T-helper 17 cell (primary cell): ENCODE results near the gene POLR3B. TPM values are rescaled to one million over a fixed set of nuclear protein-coding genes. Genes with fewer than 3 reads are reported as not detected.
A peak's percentile ranks its signal among the peaks of the same experiment; 100 is the strongest.
"Not testable (repeated sequence)": the region's sequence is repeated elsewhere in the genome, so short reads cannot be mapped to it uniquely, and the experiment has no call there.

Experiments used
- ATAC-seq: fragments of 150-1000 bp; cut with Tn5 transposase; 2 replicates; pipeline ENCODE4 v1.10.0; 2021; ENCODE audit warnings: mild to moderate bottlenecking, moderate library complexity
- DNase-seq, 3 donors: peaks; one replicate each; pipeline versions ENCODE4 v3.0.0 to v3.0.0-alpha.2; 2020 to 2021
- H3K9me3 ChIP-seq: one replicate; pipeline ENCODE4 v1.7.0; 2013; ENCODE audit warnings: low read length, mild to moderate bottlenecking; ENCODE audit not compliant: control insufficient read depth, poor library complexity, severe bottlenecking
- H3K27ac Mint-ChIP-seq: one replicate; pipeline ENCODE4 v1.8.0; 2022; ENCODE audit warnings: mild to moderate bottlenecking, moderate library complexity, mixed read lengths
- H3K27me3 Mint-ChIP-seq: one replicate; pipeline ENCODE4 v1.8.0; 2022; ENCODE audit warnings: mixed read lengths
- H3K36me3 Mint-ChIP-seq: one replicate; pipeline ENCODE4 v1.8.0; 2022; ENCODE audit warnings: low read depth, mixed read lengths
- H3K4me1 Mint-ChIP-seq: one replicate; pipeline ENCODE4 v1.8.0; 2022; ENCODE audit warnings: mild to moderate bottlenecking, mixed read lengths
- H3K4me3 Mint-ChIP-seq: one replicate; pipeline ENCODE4 v1.8.0; 2022; ENCODE audit warnings: mild to moderate bottlenecking, moderate library complexity, mixed read lengths
- total RNA-seq, 4 donors: library from RNA in 2 of 4; stranded (reverse) in 2 of 4; gene quantifications; one replicate each; pipeline ENCODE4 v1.2.3 and lab custom pipeline; 2022 to 2026

Gene POLR3B
- 1 to 10 TPM; 4.0 to 9.2 TPM for total RNA-seq
- 11.7 to 12.4 reads per million in 2 donors for total RNA-seq (lab: John Stamatoyannopoulos, UW)

DNA sequence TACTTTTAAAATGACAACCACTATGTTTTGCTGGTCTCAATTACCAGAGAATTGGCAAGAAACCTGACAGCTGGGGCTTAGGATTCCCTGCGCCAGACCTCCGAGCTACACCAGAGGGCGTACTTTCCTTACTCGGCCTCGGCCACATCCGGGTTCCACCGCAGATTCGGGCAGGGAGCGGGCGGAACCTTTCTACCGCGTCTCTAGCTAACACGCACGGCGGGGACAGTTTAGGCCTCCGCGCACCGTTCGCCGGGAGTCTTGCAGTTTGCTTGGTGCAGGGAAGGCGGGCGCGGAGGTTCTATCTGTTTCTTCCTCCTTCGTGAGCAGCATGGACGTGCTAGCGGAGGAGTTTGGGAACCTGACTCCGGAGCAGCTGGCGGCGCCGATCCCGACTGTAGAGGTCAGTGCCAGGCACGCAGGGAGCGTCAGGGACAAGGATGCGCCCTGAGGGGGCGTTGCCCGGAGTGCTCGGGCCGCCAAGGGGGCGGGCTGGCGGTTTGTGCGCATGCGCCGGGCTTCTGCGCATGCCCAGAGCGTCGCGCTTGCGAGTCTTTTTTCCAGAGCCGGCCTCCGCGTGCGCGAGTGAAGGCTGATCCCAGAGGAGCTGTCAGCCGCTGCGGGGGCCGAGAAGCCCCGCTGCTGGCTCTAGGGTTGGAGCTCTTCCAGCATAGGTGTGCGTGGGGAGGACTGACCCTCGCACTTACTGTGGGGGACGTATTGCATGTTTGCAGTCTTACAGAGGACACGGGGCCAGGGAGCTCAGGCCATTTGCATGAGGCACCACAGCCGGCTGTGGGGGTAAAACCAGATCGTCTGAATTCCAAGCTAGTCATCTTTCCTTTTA, at the start of gene POLR3B:
Gene POLR3B, plus strand, starts transcription at position 200 of the 847 bp plus-strand sequence. Its CDS starts 132 bp downstream, at position 332.
- DNase-seq (peak; percentile 85 to 93 (median 90)), ATAC-seq (peak; percentile 95)
- no peaks in the 10 kb centered on the region for H3K9me3 ChIP-seq
- Mint-ChIP-seq H3K36me3 (no peaks in the 10 kb centered on the region), H3K27ac (peak within 1 kb of the TSS; percentile 97), H3K27me3 (no peaks in the 10 kb centered on the region), H3K4me1 (peaks cover 14% of the 10 kb centered on the region), H3K4me3 (peak within 1 kb of the TSS; percentile 91)

GRCh38 chr12:106308121-106308520, 49.4 kb upstream of the POLR3B start:
- Mint-ChIP-seq H3K27me3 (no peaks in the 10 kb centered on the region), H3K27ac (peak overlapping the region; percentile 86), H3K4me1 (peaks cover 69% of the 10 kb centered on the region), H3K4me3 (no peak overlapping the region), H3K36me3 (peaks cover 12% of the 10 kb centered on the region)
- DNase-seq (no peak), ATAC-seq (no peak)
- H3K9me3 ChIP-seq, result no peaks in the 10 kb centered on the region

DNA sequence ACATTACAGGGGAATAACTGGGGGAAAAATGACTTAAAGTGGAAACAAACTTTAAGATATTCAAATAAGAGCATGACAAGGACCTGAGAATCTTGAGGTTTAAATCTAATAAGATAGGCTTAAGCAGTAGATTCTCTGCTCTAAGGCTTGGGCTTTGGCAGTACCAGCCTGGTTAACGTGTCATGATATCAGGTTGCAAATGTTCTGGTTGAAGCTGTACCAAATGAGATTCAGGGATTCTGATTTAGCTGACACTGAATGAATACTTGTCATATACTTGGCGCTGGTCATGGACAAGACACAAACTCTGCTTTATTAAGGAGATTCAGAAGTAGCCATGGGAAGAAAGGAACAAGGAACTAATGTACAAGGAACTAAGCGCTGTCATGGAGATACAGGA, 48.9 kb upstream of the POLR3B start:
- Mint-ChIP-seq H3K27me3 (no peaks in the 10 kb centered on the region), H3K27ac (peak overlapping the region; percentile 86), H3K4me3 (peak overlapping the region; percentile 41), H3K4me1 (peaks cover 66% of the 10 kb centered on the region), H3K36me3 (peaks cover 12% of the 10 kb centered on the region)
- no peak for DNase-seq
- H3K9me3 ChIP-seq, result no peaks in the 10 kb centered on the region
- no peak for ATAC-seq

- no peak for DNase-seq
- H3K36me3 Mint-ChIP-seq, result peaks cover 12% of the 10 kb centered on the region
- H3K9me3 ChIP-seq, result no peaks in the 10 kb centered on the region
- H3K27me3 Mint-ChIP-seq, result no peaks in the 10 kb centered on the region
- no peak overlapping the region for H3K4me3 Mint-ChIP-seq
- no peak for ATAC-seq
- H3K27ac Mint-ChIP-seq, result peak overlapping the region; percentile 86
- H3K4me1 Mint-ChIP-seq, result peaks cover 56% of the 10 kb centered on the region
These were observed 47.7 kb upstream of the POLR3B start for GRCh38 chr12:106309671-106310505.

DNA sequence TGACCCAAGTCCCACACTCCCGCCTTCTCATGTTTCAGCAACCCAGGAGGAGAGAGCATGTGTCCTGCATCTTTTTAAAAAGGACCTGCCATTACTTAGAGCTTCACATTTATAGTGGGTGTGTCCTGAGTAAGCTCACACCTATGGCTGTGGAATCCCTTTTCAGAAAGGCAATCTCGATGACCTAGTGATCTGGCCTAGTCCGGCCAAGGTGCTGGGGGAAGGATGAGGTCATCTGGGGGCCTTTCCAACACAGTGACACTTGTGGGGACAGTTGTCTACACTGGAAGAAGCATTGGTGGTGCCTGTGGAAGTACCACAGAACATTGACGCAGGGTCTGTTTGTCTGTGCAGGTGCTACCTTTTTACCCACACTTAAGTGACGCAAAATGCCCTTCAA, 46.9 kb upstream of the POLR3B start:
- no peaks in the 10 kb centered on the region for H3K27me3 Mint-ChIP-seq
- peaks cover 13% of the 10 kb centered on the region for H3K36me3 Mint-ChIP-seq
- ATAC-seq (no peak), DNase-seq (no peak)
- no peaks in the 10 kb centered on the region for H3K9me3 ChIP-seq
- peak overlapping the region; percentile 86 for H3K27ac Mint-ChIP-seq
- H3K4me1 Mint-ChIP-seq, result peaks cover 51% of the 10 kb centered on the region
- H3K4me3 Mint-ChIP-seq, result no peak overlapping the region

- Mint-ChIP-seq H3K4me3 (no peak overlapping the region), H3K36me3 (peaks cover 13% of the 10 kb centered on the region), H3K27ac (peak overlapping the region; percentile 86), H3K4me1 (peaks cover 46% of the 10 kb centered on the region), H3K27me3 (no peaks in the 10 kb centered on the region)
- DNase-seq (no peak), ATAC-seq (no peak)
- no peaks in the 10 kb centered on the region for H3K9me3 ChIP-seq
These were observed 46.4 kb upstream of the POLR3B start for GRCh38 chr12:106311139-106311538.

DNA sequence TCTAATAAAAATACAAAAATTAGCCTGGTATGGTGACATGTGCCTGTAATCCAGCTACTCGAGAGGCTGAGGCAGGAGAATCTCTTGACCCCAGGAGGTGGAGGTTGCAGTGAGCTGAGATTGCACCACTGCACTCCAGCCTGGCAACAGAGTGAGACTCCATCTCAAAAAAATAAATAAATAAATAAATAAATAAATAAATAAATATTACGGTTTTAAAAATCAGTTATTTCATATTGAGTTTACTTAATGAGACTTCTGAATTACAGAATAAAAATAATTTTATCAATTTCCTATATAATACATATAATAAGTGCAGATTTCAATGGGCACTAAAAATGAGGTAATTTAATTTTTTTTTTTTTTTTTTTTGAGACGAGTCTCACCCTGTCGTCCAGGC, 44.1 kb upstream of the POLR3B start:
- H3K36me3 Mint-ChIP-seq, result peaks cover 19% of the 10 kb centered on the region
- DNase-seq, H3K4me3 Mint-ChIP-seq: not testable (repeated sequence)

GRCh38 chr12:106315523-106315922, 42.0 kb upstream of the POLR3B start:
- no peaks in the 10 kb centered on the region for H3K27me3 Mint-ChIP-seq
- H3K4me3 Mint-ChIP-seq, result no peak overlapping the region
- no peaks in the 10 kb centered on the region for H3K9me3 ChIP-seq
- DNase-seq (no peak), ATAC-seq (no peak)
- peak overlapping the region; percentile 72 for H3K27ac Mint-ChIP-seq
- H3K4me1 Mint-ChIP-seq, result peaks cover 22% of the 10 kb centered on the region
- peaks cover 11% of the 10 kb centered on the region for H3K36me3 Mint-ChIP-seq

More for the DNA sequence above, 44.1 kb upstream of the POLR3B start:
- not testable (repeated sequence) for H3K9me3 ChIP-seq, H3K27ac Mint-ChIP-seq, ATAC-seq, H3K27me3 Mint-ChIP-seq
- H3K4me1 Mint-ChIP-seq, result peaks cover 36% of the 10 kb centered on the region

DNA sequence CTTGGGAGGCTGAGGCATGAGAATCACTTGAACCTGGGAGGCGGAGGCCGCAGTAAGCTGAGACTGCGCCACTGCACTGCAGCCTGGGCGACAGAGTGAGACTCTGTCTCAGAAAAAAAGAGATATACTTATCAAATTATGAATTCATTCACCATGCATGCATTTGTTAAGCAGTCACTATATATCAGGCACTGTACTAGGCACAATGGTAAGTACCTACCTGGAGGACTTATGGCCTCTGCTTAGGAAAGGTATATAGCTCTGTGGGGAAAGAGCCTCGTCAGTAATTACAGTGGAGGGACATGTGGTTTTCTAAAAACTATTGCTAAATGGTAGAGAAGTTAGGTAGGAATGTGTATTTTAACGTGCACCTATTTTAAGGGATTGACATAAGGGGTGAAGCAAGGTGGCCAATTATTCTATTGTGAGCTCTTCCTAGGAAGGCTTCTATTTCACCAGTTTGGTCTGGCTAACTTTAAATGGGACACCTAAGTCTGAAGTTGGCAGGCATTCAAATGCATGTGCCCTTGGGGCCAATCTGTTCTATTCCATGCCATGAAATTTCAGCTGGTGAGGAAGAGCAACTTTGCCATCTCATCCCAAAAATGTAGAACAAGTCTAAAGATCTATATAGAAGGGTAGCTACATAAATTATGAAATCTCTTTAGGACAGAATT, 40.0 kb upstream of the POLR3B start:
- Mint-ChIP-seq H3K27ac (peak overlapping the region; percentile 34), H3K4me3 (no peak overlapping the region)
- DNase-seq, result no peak

GRCh38 chr12:106321139-106321850, 36.3 kb upstream of the POLR3B start:
- Mint-ChIP-seq H3K27ac (peak overlapping the region; percentile 45), H3K4me1 (peaks cover 26% of the 10 kb centered on the region), H3K36me3 (peaks cover 29% of the 10 kb centered on the region), H3K27me3 (no peaks in the 10 kb centered on the region), H3K4me3 (no peak overlapping the region)
- H3K9me3 ChIP-seq, result no peaks in the 10 kb centered on the region
- DNase-seq (no peak), ATAC-seq (no peak)

More for the DNA sequence above, 40.0 kb upstream of the POLR3B start:
- no peaks in the 10 kb centered on the region for H3K9me3 ChIP-seq
- Mint-ChIP-seq H3K36me3 (peaks cover 19% of the 10 kb centered on the region), H3K27me3 (no peaks in the 10 kb centered on the region), H3K4me1 (peaks cover 19% of the 10 kb centered on the region)
- no peak for ATAC-seq

- no peak overlapping the region for H3K27ac Mint-ChIP-seq
- ATAC-seq, result no peak
- peaks cover 28% of the 10 kb centered on the region for H3K4me1 Mint-ChIP-seq
- no peaks in the 10 kb centered on the region for H3K9me3 ChIP-seq
- H3K27me3 Mint-ChIP-seq, result no peaks in the 10 kb centered on the region
- H3K36me3 Mint-ChIP-seq, result peaks cover 24% of the 10 kb centered on the region
- DNase-seq, result no peak
- H3K4me3 Mint-ChIP-seq, result no peak overlapping the region
These were observed 34.0 kb upstream of the POLR3B start for GRCh38 chr12:106323537-106323936.

DNA sequence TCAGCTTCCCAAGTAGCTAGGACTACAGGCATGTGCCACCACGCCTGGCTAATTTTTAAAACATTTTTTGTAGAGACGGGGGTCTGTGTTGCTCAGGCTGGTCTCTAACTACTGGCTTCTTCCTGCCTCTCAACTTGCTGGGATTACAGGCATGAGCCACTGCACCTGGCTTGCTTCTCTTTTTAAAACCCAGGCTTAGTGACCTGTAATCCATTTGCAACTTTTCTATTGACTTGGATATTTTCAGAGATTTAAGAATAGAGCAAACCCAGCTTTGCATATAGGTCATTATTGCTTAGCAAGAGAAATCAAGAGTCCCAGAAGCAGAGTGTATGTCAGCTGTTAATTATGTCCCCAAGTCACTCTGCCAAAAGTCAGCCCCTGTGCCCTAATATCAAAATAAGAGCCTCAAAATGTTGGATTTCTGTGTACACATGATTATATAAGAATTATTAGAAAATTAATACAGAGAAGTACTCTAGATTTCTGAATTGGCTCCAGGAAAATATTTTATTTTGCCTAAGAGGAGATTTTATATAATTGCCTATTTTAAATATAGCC, 30.2 kb upstream of the POLR3B start:
- DNase-seq, result no peak
- H3K4me1 Mint-ChIP-seq, result peaks cover 19% of the 10 kb centered on the region
- no peaks in the 10 kb centered on the region for H3K9me3 ChIP-seq
- ATAC-seq, result no peak
- peaks cover 20% of the 10 kb centered on the region for H3K36me3 Mint-ChIP-seq
- H3K27me3 Mint-ChIP-seq, result no peaks in the 10 kb centered on the region
- no peak overlapping the region for H3K27ac Mint-ChIP-seq
- no peak overlapping the region for H3K4me3 Mint-ChIP-seq
